GM21576 (cell line): ENCODE results near the gene LSM2.

Source experiments
- ATAC-seq: cut with Tn5 transposase; IDR thresholded peaks from one replicate; pipeline ENCODE4 v1.9.1; 2021; ENCODE audit warnings: mild to moderate bottlenecking, moderate library complexity; ENCODE audit not compliant: unreplicated experiment

LSM2 gene

GRCh38 chr6:31752739-31753319 is 53.9 kb downstream of the LSM2 start:
- ATAC-seq, result no peak

DNA sequence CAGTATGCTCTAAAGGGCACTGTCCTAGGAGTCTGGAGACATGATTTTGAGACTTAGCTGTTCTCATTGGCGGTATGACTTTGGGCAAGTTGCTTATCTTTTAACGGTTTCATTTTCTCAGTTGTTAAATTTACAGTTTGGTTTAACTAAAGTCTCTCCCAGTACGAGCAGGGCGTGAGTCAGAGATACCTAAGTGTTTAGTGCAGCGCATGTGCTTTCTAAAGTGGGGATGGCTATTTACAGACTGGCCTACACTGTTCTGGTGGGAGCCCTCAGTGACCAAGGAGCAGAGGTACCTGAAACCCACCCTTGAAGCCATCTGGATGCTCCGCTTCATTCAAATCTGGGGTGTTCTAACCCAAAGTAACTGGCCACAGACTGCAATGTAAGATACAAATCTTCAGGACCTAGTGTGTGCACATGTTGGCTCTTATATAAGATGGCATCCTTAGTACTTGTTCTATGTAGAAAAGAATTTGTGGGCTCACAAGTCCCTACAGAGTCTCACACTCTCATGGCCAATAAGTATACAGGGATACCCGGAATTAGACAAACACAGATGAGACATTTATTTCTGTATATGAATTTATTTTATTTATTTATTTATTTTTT is 56.2 kb downstream of the LSM2 start:
- no peak for ATAC-seq

DNA sequence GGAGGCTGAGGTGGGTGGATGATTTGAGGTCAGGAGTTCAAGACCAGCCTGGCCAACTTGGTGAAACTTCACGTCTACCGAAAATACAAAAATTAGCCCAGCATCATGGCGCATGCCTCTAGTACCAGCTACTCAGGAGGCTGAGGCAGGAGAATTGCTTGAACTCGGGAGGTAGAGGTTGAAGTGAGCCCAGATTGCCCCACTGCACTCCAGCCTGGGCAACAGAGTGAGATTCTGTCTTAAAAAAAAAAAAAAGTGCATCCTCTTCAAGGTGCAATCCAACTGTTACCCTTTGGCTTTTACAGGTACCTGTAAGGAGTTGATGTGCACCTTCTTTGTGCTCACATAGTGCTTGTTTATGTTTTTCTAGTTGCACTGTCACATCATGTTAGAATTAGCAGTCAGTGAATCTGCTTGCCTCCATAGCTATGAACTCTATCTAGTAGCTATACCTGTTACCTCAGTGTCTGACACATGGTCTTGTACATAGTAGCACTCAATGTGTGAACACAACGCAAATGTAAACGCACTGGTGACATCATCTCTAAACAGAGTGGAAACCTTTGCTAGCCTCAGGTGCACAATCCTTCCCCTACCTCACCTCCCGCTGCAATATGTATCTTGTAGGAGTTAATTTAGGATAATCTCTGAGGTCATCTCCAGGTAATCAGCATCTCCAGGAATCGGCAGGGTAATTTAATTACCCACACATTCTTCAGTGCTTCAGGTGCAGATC is 57.3 kb downstream of the LSM2 start:
- ATAC-seq, result no peak
